ENCODE measurements around the gene NPTN. TPM values are rescaled to one million over a fixed set of nuclear protein-coding genes. Genes with fewer than 3 reads are reported as not detected.

Gene NPTN
- total and polyA plus RNA-seq, 9 of the 15 experiments (the other 6 are each of a cell fraction or from before 2014, with no cell fraction given): 9.6 to 48.5 (median 21.7) TPM

- no peak overlapping the region for H3K9ac ChIP-seq (ENCODE audit: insufficient read depth in 1 of 2, low read depth in 2 of 2, low read length in 2 of 2)
- BruUV-seq (replicated peaks): no TSS peak
- ChIA-PET CTCF (ENCODE audit: low intra/inter-chr PET ratio) (no interaction called here), POLR2A (interaction anchor here (0.7 kb wide), 1 partner anchor 9 kb away, joined by 3 read pairs; no protein-coding TSS in a partner anchor)
- no peaks in the 10 kb centered on the region for H3K4me1 ChIP-seq (replicated peaks in 1 of 2; ENCODE audit: control insufficient read depth in 2 of 2, insufficient read depth in 2 of 2, low read length in 2 of 2)
- intact Hi-C loops (cut with micrococcal nuclease) (no loop called here), in situ Hi-C loops (cut with MboI) (no loop called here)
- H4K20me1 ChIP-seq (replicated peaks; ENCODE audit: control insufficient read depth, insufficient read depth, low read length): no peaks in the 10 kb centered on the region
- H3K27me3 ChIP-seq (ENCODE audit: control insufficient read depth in 2 of 2, insufficient read depth in 2 of 2, low read length in 2 of 2): peaks cover 3 to 4% of the 10 kb centered on the region in 2 experiments; a peak in 3 of 5 replicates
- H3K27ac ChIP-seq (ENCODE audit: extremely low read depth, low read depth, low read length): no peak overlapping the region
- FAIRE-seq (no peak), DNase-seq (ENCODE audit: extremely low read depth in 1 of 4, low spot score in 3 of 4) (no peak), ATAC-seq (no peak)
- WGBS (ENCODE audit: insufficient coverage, low coverage, missing lambda C conversion rate): 2% methylated on average over 2 of the region's 2 CpGs
- no peak for TF ChIP-seq RFX7 (CRISPR knock-in tag; IDR thresholded peaks at IDR 0.05)
- TF ChIP-seq NFYB (IDR thresholded peaks at IDR 0.05; ENCODE audit: extremely low read depth, insufficient read length): no peak
- TF ChIP-seq YY1 (IDR thresholded peaks at IDR 0.05; ENCODE audit: borderline replicate concordance in 1 of 3, control insufficient read depth in 1 of 3, extremely low read depth in 1 of 3, insufficient read depth in 3 of 3, insufficient read length in 1 of 3, insufficient replicate concordance in 2 of 3, low read depth in 1 of 3, low read length in 2 of 3): no peak
- TF ChIP-seq GTF2F1 (IDR thresholded peaks at IDR 0.05; ENCODE audit: low read depth, low read length): no peak
- TF ChIP-seq SMAD2 (IDR thresholded peaks at IDR 0.05; ENCODE audit: low read depth, low read length): no peak
- no peak for TF ChIP-seq POLR2G (IDR thresholded peaks at IDR 0.05; ENCODE audit: low read depth, low read length)
- TF ChIP-seq NUFIP1 (IDR thresholded peaks at IDR 0.05; ENCODE audit: partially characterized antibody): no peak
- TF ChIP-seq MAX (CRISPR knock-in tag; IDR thresholded peaks at IDR 0.05): no peak
- no peak for TF ChIP-seq HLTF (IDR thresholded peaks at IDR 0.05)
- no peak for TF ChIP-seq ZNF197 (CRISPR knock-in tag; IDR thresholded peaks at IDR 0.05; ENCODE audit: low read depth)
- TF ChIP-seq CHD2 (IDR thresholded peaks at IDR 0.05; ENCODE audit: low read depth, low read length): no peak
- no peak for TF ChIP-seq MAFF (IDR thresholded peaks at IDR 0.05; ENCODE audit: low read length)
- no peak for TF ChIP-seq HSF4 (CRISPR knock-in tag; IDR thresholded peaks at IDR 0.05; ENCODE audit: borderline replicate concordance)
- TF ChIP-seq TEAD1 (CRISPR knock-in tag; IDR thresholded peaks at IDR 0.05): no peak
- TF ChIP-seq SIRT6 (IDR thresholded peaks at IDR 0.05; ENCODE audit: low read depth, low read length): no peak
- TF ChIP-seq KLF16 (IDR thresholded peaks at IDR 0.05): no peak
- no peak overlapping the region for H3K4me2 ChIP-seq (ENCODE audit: insufficient read depth, low read length)
- no peak overlapping the region for H3K4me3 ChIP-seq
- H3K36me3 ChIP-seq (ENCODE audit: control insufficient read depth, insufficient read depth, low read length): no peaks in the 10 kb centered on the region
- no peaks in the 10 kb centered on the region for H3K9me3 ChIP-seq (replicated peaks; ENCODE audit: control insufficient read depth, insufficient read depth, low read depth, low read length)
- no peaks in the 10 kb centered on the region for H3K9me1 ChIP-seq (ENCODE audit: control insufficient read depth, insufficient read depth, low read length)
- H2AFZ ChIP-seq (ENCODE audit: low read depth, low read length): no peak overlapping the region
- H3K79me2 ChIP-seq (ENCODE audit: control insufficient read depth, insufficient read depth, low read length): no peaks in the 10 kb centered on the region
These were observed 14.8 kb upstream of the NPTN start for GRCh38 chr15:73648014-73648295.
